NT2/D1 (cell line): Measurements from ENCODE around the gene ARPC5.

Experiments
- SUZ12 ChIP-seq: IDR thresholded peaks from 2 replicates; pipeline ENCODE4 v1.6.1; 2011; ENCODE audit not compliant: insufficient read length, insufficient read depth; ENCODE audit errors: extremely low read depth
- YY1 ChIP-seq: IDR thresholded peaks from 2 replicates; pipeline ENCODE4 v1.6.1; 2011; ENCODE audit not compliant: insufficient read length, insufficient read depth
- ZNF274 ChIP-seq: IDR thresholded peaks from 2 replicates; pipeline ENCODE4 v1.6.1; 2011; ENCODE audit warnings: mild to moderate bottlenecking, low read depth, low read length

DNA sequence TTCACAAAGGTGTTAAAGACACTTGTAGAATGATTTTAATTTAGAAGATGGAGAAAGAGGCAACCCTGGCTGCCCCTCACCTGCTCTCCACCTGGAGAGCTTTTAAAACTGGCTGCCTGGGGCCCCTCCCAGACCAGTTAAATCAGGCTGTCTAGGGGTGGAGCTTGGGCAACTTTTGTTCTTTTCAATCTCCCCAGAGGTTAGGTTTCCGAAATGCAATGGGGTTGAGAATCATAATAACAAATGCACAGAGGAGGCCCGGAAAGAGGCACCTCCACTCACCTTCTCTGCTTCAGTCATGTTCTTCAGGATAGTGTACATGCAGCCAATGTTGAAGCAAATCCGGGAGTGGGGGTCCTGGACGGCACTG lies 45.7 kb downstream of the ARPC5 start:
- TF ChIP-seq ZNF274 (no peak), YY1 (no peak), SUZ12 (no peak)
